Measurements from ENCODE around the gene COA8. TPM values are rescaled to one million over a fixed set of nuclear protein-coding genes. Genes with fewer than 3 reads are reported as not detected.
A peak's percentile ranks its signal among the peaks of the same experiment; 100 is the strongest.

The COA8 gene
- total and polyA plus RNA-seq, 2 of the 13 experiments (the other 11 are each of a cell fraction or from before 2014, with no cell fraction given), result 10.9 to 25.1 TPM

DNA sequence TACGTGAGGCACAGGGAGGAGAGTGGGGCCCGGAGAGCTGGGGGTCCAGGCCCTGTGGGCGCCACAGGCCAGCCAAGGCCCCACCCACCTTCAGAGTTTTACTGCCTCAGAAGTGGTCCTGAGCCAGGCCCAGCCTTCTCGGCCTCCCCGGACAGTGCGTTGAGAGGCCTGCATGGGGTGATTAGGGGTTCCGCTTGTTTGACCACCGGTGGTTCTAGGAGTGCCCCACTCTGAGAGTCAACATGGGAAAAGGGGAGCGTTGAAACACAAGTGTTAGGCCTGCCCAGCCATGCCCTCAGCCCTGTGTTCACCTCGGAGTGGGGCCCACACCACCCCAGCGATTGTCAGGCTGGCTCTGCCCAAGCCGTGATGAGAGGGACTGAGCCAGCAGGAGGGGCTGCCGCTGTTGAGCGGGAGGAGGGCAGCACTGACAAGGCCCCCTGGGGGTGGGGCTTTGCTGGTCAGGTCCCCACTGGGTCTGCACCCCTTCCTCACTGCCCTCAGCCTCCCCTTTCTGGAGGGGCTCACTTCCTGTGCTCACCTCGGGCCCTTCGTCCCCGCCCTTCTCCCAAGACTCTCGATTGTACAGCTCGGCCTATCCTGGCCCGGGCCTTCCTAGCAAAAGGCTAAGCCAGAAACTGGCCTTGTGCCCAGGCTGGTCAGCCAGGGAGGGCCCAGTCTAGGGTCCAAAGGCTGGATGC lies 44.9 kb upstream of the COA8 start (continued):
- no peak for TF ChIP-seq ZBTB8A (CRISPR knock-in tag; IDR thresholded peaks at IDR 0.05; ENCODE audit: borderline replicate concordance, low read depth)
- TF ChIP-seq ZNF121 (CRISPR knock-in tag; IDR thresholded peaks at IDR 0.05), result no peak
- peak; percentile 0 for TF ChIP-seq SRSF1 (optimal IDR thresholded peaks at IDR 0.05; ENCODE audit: low read depth, low read length)
- no peak for TF ChIP-seq NFYB (CRISPR knock-in tag; IDR thresholded peaks at IDR 0.05)
- TF ChIP-seq, protein P1, sequence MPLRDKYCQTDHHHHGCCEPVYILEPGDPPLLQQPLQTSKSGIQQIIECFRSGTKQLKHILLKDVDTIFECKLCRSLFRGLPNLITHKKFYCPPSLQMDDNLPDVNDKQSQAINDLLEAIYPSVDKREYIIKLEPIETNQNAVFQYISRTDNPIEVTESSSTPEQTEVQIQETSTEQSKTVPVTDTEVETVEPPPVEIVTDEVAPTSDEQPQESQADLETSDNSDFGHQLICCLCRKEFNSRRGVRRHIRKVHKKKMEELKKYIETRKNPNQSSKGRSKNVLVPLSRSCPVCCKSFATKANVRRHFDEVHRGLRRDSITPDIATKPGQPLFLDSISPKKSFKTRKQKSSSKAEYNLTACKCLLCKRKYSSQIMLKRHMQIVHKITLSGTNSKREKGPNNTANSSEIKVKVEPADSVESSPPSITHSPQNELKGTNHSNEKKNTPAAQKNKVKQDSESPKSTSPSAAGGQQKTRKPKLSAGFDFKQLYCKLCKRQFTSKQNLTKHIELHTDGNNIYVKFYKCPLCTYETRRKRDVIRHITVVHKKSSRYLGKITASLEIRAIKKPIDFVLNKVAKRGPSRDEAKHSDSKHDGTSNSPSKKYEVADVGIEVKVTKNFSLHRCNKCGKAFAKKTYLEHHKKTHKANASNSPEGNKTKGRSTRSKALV (CRISPR knock-in tag; IDR thresholded peaks at IDR 0.05), result no peak
- TF ChIP-seq, protein P2, sequence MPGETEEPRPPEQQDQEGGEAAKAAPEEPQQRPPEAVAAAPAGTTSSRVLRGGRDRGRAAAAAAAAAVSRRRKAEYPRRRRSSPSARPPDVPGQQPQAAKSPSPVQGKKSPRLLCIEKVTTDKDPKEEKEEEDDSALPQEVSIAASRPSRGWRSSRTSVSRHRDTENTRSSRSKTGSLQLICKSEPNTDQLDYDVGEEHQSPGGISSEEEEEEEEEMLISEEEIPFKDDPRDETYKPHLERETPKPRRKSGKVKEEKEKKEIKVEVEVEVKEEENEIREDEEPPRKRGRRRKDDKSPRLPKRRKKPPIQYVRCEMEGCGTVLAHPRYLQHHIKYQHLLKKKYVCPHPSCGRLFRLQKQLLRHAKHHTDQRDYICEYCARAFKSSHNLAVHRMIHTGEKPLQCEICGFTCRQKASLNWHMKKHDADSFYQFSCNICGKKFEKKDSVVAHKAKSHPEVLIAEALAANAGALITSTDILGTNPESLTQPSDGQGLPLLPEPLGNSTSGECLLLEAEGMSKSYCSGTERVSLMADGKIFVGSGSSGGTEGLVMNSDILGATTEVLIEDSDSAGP (CRISPR knock-in tag; IDR thresholded peaks at IDR 0.05; ENCODE audit: borderline replicate concordance), result 0 out of 2 replicates have a peak, but pooled peaks have one; percentile 72
- peak; percentile 5; the same call in 1 of the 2 replicates for TF ChIP-seq HOXA3 (CRISPR knock-in tag; IDR thresholded peaks at IDR 0.05)
- TF ChIP-seq ZSCAN12 (CRISPR knock-in tag; IDR thresholded peaks at IDR 0.05), result no peak
- no peak for TF ChIP-seq PTBP1 (IDR thresholded peaks at IDR 0.05; ENCODE audit: low read depth, low read length, poor library complexity, severe bottlenecking)
- no peak; the same call in 1 of the 2 replicates for TF ChIP-seq MEIS2 (CRISPR knock-in tag; IDR thresholded peaks at IDR 0.05)
- TF ChIP-seq, protein P3, sequence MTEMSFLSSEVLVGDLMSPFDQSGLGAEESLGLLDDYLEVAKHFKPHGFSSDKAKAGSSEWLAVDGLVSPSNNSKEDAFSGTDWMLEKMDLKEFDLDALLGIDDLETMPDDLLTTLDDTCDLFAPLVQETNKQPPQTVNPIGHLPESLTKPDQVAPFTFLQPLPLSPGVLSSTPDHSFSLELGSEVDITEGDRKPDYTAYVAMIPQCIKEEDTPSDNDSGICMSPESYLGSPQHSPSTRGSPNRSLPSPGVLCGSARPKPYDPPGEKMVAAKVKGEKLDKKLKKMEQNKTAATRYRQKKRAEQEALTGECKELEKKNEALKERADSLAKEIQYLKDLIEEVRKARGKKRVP (CRISPR knock-in tag; IDR thresholded peaks at IDR 0.05), result no peak
- 0 out of 2 replicates have a peak, but pooled peaks have one; percentile 11 for TF ChIP-seq ZNF501 (CRISPR knock-in tag; IDR thresholded peaks at IDR 0.05)
- TF ChIP-seq JARID2 (CRISPR knock-in tag; IDR thresholded peaks at IDR 0.05; ENCODE audit: insufficient replicate concordance), result no peak
- TF ChIP-seq NR2C2 (CRISPR knock-in tag; IDR thresholded peaks at IDR 0.05; ENCODE audit: borderline replicate concordance), result no peak
- TF ChIP-seq TBX2 (CRISPR knock-in tag; IDR thresholded peaks at IDR 0.05; ENCODE audit: borderline replicate concordance), result 0 out of 2 replicates have a peak, but pooled peaks have one; percentile 31
- no peak for TF ChIP-seq ZNF484 (CRISPR knock-in tag; IDR thresholded peaks at IDR 0.05; ENCODE audit: borderline replicate concordance, low read depth)
- no peak for TF ChIP-seq SALL1 (CRISPR knock-in tag; IDR thresholded peaks at IDR 0.05)
- TF ChIP-seq ZNF879 (CRISPR knock-in tag; IDR thresholded peaks at IDR 0.05), result no peak
- TF ChIP-seq PITX1 (CRISPR knock-in tag; IDR thresholded peaks at IDR 0.05), result peak; percentile 5; the same call in 1 of the 2 replicates
- TF ChIP-seq FOXA1 (IDR thresholded peaks at IDR 0.05), result no peak
- TF ChIP-seq FOXA1 (CRISPR knock-in tag; IDR thresholded peaks at IDR 0.05), result no peak
- TF ChIP-seq ZNF614 (CRISPR knock-in tag; IDR thresholded peaks at IDR 0.05; ENCODE audit: borderline replicate concordance), result no peak
- 0 out of 2 replicates have a peak, but pooled peaks have one; percentile 8 for TF ChIP-seq RAD21 (CRISPR knock-in tag; IDR thresholded peaks at IDR 0.05)
- TF ChIP-seq NCOA1 (CRISPR knock-in tag; IDR thresholded peaks at IDR 0.05), result no peak
- TF ChIP-seq, protein P4, sequence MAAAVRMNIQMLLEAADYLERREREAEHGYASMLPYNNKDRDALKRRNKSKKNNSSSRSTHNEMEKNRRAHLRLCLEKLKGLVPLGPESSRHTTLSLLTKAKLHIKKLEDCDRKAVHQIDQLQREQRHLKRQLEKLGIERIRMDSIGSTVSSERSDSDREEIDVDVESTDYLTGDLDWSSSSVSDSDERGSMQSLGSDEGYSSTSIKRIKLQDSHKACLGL (CRISPR knock-in tag; IDR thresholded peaks at IDR 0.05), result peak; percentile 28; the same call in 1 of the 2 replicates
- no peak for TF ChIP-seq RCOR2 (CRISPR knock-in tag; IDR thresholded peaks at IDR 0.05)

Data from HepG2 (cell line).